CD4-positive, alpha-beta T cell treated with Interleukin-15 for 1 hour (primary cell): ENCODE results near the gene PPP2R3A.
A peak's percentile ranks its signal among the peaks of the same experiment; 100 is the strongest.
"Not testable (repeated sequence)": the region's sequence is repeated elsewhere in the genome, so short reads cannot be mapped to it uniquely, and the experiment has no call there.

Experiments used
- DNase-seq: peaks from one replicate; pipeline ENCODE4 v3.0.0-alpha.2; 2020

The PPP2R3A gene

DNA sequence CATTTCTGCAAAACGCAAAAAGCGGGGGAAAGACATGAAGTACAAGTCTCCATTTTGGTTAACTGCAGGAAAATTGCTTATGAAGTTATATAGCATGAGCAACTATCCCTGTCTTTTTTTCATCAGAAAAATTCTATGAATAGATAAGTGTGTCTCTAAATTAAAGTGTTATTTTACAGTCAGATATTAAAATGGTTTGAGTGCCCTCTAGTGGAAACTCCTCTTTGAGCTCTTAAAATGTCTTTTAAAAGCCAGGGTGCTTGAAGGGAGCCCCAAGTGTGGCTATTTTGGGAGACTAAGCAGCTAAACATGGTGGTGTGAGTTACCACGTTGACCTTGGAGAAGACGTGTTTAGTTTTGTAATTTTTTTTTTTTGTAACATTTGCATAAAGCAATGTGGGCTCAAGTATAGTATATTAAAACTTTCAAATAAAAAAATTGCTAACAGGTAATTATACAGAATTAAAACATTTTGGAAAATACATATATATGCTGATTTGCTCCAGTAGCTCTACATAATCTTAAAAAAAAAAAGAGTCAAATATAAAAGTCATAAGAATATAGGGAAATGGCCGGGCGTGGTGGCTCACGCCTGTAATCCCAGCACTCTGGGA lies 77.2 kb downstream of the PPP2R3A start:
- no peak for DNase-seq

- DNase-seq, result no peak
Observed at GRCh38 chr3:136044980-136045745, 79.6 kb downstream of the PPP2R3A start.

DNA sequence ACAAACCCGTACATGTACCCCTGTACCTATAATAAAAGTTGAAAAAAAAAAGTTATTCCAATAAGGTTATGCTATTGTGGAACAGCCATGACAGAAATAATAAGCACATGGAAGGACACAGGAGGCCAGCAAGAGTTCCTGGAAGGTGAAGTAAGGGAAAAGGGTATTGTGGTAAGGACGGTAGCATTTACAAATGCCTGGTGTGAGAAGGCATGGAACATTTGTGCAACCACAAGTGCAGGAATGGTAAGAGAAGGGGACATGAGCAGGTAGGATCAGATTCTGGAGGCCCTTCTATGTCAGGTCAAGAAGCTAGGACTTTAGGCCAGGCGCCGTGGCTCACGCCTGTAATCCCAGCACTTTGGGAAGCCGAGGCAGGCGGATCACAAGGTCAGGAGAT lies 82.5 kb downstream of the PPP2R3A start:
- DNase-seq, result no peak

- DNase-seq, result no peak
Observed at GRCh38 chr3:136050250-136050649, 84.7 kb downstream of the PPP2R3A start.

DNA sequence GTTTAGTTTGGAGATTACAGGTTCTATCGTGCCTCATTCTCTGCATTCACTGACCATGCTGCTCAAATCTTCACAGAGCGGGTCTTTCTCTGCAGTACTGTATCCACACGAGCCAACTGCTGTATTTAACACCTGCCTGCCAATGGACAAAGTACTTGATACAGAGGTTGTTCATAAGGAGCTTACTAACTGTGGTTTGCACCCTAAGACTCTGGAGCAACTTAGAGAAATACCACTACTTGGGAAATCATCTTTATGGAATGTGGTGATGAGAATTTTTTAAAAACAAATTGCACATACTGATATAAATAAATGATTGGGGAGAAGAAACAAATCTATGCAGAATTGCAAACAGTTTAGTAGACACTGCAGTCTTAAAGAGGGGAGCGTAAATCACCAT lies 90.0 kb downstream of the PPP2R3A start:
- DNase-seq, result no peak

DNA sequence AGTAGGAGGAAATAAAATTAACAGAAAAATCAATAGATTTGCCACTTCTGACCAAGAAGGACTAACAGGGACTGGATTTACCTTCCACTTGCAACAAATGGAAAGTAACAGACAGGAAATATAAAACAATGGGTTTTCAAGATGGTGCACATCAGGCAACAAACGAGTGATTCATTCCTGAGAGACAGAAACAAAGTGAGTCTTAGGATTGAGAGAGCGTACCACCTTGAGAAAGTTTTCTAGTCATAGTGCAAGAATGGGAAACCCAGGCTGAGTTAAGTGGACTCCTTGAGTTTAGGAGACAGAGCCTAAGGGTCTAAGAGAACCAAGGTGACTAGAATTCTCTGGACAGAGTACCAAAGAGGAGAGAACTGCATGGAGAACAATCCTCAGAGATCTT lies 101.7 kb downstream of the PPP2R3A start:
- DNase-seq, result no peak

DNA sequence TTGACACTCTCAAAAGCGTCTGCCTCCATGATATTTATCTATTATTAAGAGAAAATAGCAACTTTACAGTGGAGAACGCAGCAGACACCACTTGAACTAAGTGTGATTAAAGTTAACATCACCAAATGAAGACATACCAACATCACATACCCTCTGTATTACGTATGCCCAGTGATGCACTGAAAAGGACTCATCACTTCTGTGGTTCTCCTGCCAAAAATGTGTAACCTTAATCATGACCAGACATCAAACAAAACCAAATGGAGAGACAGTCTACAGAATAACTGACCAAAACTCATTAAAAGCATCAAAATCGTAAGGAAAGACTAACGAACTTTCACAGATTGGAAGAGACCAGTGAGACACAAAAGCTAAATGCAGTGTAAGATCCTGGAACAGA lies 103.2 kb downstream of the PPP2R3A start:
- no peak for DNase-seq

GRCh38 chr3:136069933-136070332 lies 104.4 kb downstream of the PPP2R3A start:
- no peak for DNase-seq

- DNase-seq, result no peak
Observed at GRCh38 chr3:136070334-136070733, 104.8 kb downstream of the PPP2R3A start.

DNA sequence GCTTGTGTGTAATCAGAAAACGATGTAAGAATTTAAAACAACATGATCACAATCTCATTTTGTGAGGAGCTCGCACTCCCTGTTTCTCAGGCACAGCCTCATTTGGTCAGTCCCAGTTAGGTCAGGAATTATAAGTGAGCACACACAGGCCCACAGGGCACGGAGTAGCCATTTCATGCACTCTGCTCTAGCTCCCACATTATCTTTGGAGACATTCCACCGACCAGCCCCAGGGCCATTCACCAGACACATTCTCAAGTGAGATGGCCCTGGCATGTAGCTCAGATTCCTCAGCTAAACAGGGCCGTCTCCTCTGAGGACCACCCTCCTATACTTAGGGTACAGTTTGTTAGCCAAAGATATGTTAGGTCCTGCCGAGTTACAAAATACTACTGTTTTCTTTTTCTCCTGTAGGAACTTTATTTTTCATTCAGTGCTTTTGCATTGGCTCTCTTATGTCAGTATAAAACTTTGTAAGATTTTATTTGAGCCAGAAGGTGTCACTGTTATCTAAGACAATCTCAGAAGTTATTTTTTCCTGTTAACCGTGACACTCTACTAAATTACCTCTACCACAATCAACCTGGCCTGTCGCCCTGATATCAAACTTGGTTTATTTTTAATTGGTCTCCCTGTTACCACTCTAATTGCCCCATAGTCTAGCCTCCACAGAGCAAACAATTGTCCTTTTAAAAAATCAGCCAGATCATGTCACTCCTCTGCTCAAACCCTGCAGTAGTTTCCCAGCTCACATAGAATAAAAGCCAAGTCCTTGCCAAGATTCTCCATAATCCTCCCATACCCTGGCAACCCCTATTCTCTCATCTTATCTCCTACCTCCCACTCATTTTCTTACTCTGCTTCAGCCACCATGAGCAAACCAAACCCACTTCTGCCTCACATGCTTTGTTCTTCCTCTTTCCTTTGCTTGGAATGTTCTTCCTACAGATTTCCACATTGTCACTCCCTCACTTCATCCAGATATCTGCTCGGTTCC lies 105.7 kb downstream of the PPP2R3A start:
- DNase-seq, result no peak

DNA sequence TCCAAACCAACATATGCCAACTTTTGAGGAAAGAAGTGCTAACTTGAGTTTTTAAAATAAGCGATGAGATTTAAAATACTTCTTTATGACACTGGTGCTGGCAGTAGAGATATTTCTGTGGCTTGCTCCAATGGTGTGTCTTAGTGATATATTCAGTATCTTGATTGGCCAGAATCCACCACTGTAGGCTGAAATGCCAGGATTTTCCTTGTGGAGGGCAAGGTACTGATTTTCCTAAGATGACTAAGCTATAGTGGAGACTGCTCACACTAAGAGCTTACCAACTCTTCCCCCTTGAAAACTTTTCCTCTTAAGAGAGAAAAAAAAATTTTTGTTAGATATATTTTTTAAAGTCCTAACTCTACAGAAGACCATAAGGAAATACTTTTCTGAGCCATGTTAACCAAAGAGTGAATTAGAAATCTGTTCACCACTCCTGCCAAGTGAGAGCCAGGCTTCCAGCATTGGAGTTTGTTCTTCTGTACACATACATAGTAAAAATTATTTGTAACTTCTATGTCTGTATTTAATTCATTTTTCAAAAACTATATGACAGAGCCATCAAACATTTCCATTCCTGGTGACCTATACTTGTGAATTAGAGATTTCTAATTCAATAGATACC lies 109.1 kb downstream of the PPP2R3A start:
- no peak for DNase-seq

GRCh38 chr3:136075218-136075808 lies 109.8 kb downstream of the PPP2R3A start:
- peak; percentile 70 for DNase-seq

DNA sequence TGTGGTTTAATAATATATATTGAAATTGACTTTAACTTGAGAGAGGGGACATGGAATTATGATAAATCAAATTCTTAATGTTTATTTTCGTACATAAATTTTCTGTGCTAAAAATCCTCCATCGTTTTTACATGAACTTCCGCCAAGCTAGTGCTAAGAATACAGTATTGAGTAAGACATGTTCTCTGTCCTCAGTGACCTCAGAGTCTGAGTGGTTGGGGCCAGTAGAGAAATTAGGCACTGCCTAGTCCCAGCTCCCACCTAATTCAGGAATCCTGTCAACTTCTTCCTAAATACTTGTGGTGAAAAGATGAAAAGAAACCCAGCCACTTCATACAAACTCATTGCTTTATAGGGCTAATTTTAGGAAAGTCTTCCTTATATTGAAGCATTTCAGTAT lies 110.3 kb downstream of the PPP2R3A start:
- DNase-seq, result no peak

DNA sequence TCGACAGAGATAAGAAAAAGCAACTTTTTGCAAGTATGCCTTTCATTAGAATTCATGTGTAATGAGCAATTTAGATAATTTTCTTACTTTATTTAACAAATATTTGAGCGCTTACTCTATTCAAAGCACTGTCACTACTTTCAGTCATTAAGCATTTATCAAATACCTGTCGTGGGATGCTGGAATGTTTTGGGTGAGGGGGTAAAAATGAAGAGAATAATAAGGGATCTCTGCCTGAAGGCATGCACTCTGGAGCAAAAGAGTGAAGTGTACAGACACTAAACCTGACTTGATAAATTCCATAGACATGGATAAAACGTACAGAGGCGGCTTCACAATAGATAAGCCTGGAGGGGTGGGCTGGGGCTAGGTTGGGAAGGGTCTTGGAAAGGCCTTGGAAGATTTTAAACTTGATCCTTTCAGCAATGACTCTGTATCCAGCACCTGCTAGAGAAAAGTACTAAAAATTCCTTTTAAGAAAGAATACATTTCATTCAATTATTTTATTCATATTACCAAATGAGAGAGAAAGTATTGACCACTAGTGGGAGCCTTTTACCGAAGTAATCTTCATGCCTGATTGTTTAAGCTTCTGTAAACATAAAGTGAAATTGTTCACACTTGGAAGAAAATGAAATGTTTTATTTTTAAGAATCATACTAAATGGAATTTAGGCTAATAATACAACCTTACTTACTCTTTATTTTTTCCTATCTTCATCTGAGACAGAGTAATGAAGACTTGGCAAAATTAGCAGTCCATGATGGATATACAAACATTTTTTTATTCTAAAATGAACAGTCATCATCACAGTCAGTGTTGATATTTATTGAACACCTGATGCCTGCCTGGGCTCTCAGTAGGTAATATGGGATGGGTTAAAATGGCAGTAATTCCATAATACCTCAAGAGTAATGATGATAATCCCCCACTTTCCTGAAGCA lies 113.2 kb downstream of the PPP2R3A start:
- DNase-seq, result no peak

- DNase-seq, result not testable (repeated sequence)
Observed at GRCh38 chr3:136083641-136084382, 118.3 kb downstream of the PPP2R3A start.

- DNase-seq, result not testable (repeated sequence)
Observed at GRCh38 chr3:136085067-136085466, 119.5 kb downstream of the PPP2R3A start.

GRCh38 chr3:136093771-136094170 lies 128.2 kb downstream of the PPP2R3A start:
- DNase-seq, result no peak

GRCh38 chr3:136105044-136105443 lies 139.5 kb downstream of the PPP2R3A start:
- no peak for DNase-seq

DNA sequence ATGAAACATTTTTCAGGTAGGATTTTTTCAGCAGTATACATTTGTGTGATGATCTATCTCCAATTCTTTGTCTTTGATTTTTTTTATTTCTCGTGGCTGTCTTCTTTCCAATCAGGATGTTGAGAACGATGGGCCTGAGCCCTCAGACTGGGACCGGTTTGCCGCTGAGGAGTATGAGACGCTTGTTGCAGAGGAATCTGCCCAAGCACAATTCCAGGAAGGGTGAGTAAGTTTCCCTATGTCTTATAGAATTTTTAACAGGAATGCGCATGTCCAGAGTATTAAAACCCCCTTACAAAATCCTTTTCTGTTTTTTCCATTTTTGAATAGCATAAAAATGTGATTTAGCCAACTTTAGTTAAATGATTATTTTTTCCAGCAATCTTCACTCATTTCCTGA lies 140.6 kb downstream of the PPP2R3A start:
- DNase-seq, result no peak

GRCh38 chr3:136109499-136109898 lies 144.0 kb downstream of the PPP2R3A start:
- no peak for DNase-seq

DNA sequence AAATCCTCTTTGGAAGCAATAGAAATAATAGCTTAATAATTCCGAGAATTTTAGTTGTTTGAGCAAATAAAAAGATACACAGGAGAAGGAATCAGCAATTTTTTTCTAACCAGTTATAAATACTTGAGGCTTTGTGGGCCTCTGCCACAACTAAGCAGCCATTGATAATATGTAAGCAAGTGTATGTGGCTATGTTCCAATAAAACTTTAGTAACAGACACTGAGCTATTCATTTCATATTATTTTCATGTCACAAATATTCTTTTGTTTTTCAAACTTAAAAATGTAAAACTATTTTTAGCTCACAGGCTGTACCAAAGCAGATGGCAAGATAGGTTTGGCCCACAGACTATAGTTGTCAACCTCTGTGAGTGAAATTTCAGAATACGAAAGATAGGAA lies 145.0 kb downstream of the PPP2R3A start:
- DNase-seq, result no peak
